ENCODE measurements around the gene VANGL1. TPM values are rescaled to one million over a fixed set of nuclear protein-coding genes. Genes with fewer than 3 reads are reported as not detected.

The VANGL1 gene
- total RNA-seq, 4 donors from 2014 or later, result 0.66 to 1.2 (median 1.1) TPM

DNA sequence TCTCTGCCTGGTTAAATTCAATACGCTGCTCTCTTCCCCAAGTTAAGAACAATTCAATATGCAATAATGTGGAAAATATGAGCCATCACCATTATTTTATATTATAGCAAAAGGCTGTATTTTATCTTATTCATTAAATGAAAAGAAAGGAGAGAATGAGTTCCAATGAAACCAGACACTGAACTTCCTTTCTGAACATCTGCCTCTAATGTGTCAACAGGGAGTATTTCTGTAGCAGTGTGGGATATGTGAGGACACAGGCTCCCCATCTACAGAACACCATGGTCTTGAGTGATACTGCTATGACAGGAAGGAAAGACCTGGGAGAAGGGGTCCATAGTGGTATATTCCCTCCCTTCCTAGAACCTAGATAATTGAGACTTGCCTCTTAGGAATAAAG lies 80.5 kb downstream of the VANGL1 start:
- intact Hi-C loops (cut with DNase I; ENCODE audit: low total_unique reads), result loop anchor here (10.0 kb wide), 1 partner anchor 587 kb away; no protein-coding TSS in a partner anchor
- no peak for DNase-seq
- in situ Hi-C loops (cut with MboI; ENCODE audit: low sequenced_read_pairs in 4 of 4), result no loop called here
- Histone ChIP-seq H3K36me3 (peaks cover 0 to 10% of the 10 kb centered on the region in 2 donors), H3K27me3 (no peaks in the 10 kb centered on the region), H3K27ac (no peak overlapping the region), H3K4me3 (no peak overlapping the region), H3K9me3 (no peaks in the 10 kb centered on the region), H3K4me1 (peaks cover 0 to 7% of the 10 kb centered on the region in 2 donors)
- TF ChIP-seq, protein P1, sequence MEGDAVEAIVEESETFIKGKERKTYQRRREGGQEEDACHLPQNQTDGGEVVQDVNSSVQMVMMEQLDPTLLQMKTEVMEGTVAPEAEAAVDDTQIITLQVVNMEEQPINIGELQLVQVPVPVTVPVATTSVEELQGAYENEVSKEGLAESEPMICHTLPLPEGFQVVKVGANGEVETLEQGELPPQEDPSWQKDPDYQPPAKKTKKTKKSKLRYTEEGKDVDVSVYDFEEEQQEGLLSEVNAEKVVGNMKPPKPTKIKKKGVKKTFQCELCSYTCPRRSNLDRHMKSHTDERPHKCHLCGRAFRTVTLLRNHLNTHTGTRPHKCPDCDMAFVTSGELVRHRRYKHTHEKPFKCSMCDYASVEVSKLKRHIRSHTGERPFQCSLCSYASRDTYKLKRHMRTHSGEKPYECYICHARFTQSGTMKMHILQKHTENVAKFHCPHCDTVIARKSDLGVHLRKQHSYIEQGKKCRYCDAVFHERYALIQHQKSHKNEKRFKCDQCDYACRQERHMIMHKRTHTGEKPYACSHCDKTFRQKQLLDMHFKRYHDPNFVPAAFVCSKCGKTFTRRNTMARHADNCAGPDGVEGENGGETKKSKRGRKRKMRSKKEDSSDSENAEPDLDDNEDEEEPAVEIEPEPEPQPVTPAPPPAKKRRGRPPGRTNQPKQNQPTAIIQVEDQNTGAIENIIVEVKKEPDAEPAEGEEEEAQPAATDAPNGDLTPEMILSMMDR (IDR thresholded peaks at IDR 0.05 in 4 of 5, conservative IDR thresholded peaks at IDR 0.05 in 1 of 5), result no peak
- no peak for TF ChIP-seq POLR2A (IDR thresholded peaks at IDR 0.05)
- ATAC-seq, result no peak

DNA sequence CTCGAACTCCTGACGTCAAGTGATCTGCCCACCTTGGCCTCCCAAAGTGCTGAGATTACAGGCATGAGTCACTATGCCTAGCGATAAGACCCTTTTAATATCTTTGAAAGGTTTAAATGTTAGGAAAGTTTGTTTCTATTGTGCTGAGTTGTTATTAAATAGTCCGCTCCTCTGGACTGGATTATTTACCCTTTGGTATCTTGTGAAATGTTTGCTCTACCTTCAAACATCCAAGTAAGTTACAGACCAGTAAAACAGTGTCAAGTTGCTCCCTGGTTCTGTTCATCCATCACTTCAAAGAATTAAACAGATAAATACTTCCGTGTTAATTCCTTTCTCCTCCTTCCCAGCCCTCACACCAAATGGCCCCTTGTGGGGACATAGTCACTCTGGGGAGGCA lies 82.0 kb downstream of the VANGL1 start:
- H3K36me3 ChIP-seq, result peaks cover 0 to 10% of the 10 kb centered on the region in 2 donors
- intact Hi-C loops (cut with DNase I; ENCODE audit: low total_unique reads) (loop anchor here (10.0 kb wide), 1 partner anchor 589 kb away; no protein-coding TSS in a partner anchor), in situ Hi-C loops (cut with MboI; ENCODE audit: low sequenced_read_pairs in 4 of 4) (no loop called here)
- H3K27me3 ChIP-seq, result no peaks in the 10 kb centered on the region
- H3K4me3 ChIP-seq, result no peak overlapping the region
- H3K4me1 ChIP-seq, result peaks cover 0 to 14% of the 10 kb centered on the region in 2 donors
- H3K9me3 ChIP-seq, result no peaks in the 10 kb centered on the region
- no peak for ATAC-seq
- DNase-seq, result no peak
- no peak overlapping the region for H3K27ac ChIP-seq
- TF ChIP-seq, protein P1 (IDR thresholded peaks at IDR 0.05 in 4 of 5, conservative IDR thresholded peaks at IDR 0.05 in 1 of 5), result no peak
- no peak for TF ChIP-seq POLR2A (IDR thresholded peaks at IDR 0.05)

DNA sequence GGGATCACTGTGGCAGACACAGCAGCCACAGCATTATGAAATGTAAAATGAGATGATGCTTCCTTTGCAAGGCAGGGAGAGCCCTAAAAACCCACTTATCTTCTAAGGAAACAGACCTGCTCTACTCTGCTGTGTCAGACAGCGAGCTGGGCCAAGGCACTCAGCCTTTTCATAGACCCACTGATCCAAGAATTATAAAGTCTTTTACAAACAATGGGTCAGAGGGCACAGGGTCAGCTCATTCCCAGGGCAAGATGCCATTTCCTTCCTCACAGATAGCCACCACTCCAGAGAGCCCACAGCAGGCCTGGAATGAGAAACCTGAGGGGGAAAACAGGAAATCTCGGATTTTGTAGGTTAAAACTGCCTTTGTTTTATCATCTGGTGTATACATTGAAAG lies 83.8 kb downstream of the VANGL1 start:
- TF ChIP-seq POLR2A (IDR thresholded peaks at IDR 0.05), result no peak
- TF ChIP-seq, protein P1 (IDR thresholded peaks at IDR 0.05 in 4 of 5, conservative IDR thresholded peaks at IDR 0.05 in 1 of 5), result no peak
- H3K4me3 ChIP-seq, result no peak overlapping the region
- no peaks in the 10 kb centered on the region for H3K27me3 ChIP-seq
- no peak for DNase-seq
- no peak for ATAC-seq
- intact Hi-C loops (cut with DNase I; ENCODE audit: low total_unique reads), result loop anchor here (10.0 kb wide), 1 partner anchor 591 kb away; no protein-coding TSS in a partner anchor
- peaks cover 0 to 10% of the 10 kb centered on the region in 2 donors for H3K36me3 ChIP-seq
- H3K4me1 ChIP-seq, result peaks cover 0 to 14% of the 10 kb centered on the region in 2 donors
- no peaks in the 10 kb centered on the region for H3K9me3 ChIP-seq
- in situ Hi-C loops (cut with MboI; ENCODE audit: low sequenced_read_pairs in 4 of 4), result no loop called here
- H3K27ac ChIP-seq, result no peak overlapping the region

DNA sequence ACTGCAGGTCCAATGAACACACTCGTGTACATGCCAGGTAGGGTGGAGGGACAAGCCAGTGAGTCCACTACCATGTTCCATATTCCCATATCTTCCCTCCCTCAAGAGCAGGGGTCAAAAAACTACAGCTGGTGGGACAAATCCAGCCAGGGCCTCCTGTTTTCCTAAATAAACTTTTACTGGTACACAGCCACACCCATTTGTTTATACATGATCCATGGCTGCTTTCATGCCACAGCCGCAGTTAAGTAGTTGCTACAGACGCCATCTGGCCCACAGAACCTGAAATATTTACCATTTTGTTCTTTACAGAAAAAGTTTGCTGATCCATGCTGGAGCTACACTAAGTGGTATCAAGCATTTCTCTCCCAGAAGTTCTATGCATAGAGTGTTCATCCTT lies 84.4 kb downstream of the VANGL1 start:
- in situ Hi-C loops (cut with MboI; ENCODE audit: low sequenced_read_pairs in 4 of 4) (no loop called here), intact Hi-C loops (cut with DNase I; ENCODE audit: low total_unique reads) (loop anchor here (10.0 kb wide), 1 partner anchor 591 kb away; no protein-coding TSS in a partner anchor)
- Histone ChIP-seq H3K36me3 (peaks cover 0 to 10% of the 10 kb centered on the region in 2 donors), H3K4me1 (peaks cover 0 to 14% of the 10 kb centered on the region in 2 donors), H3K27ac (no peak overlapping the region), H3K4me3 (no peak overlapping the region), H3K27me3 (no peaks in the 10 kb centered on the region), H3K9me3 (no peaks in the 10 kb centered on the region)
- DNase-seq, result no peak
- no peak for ATAC-seq
- TF ChIP-seq POLR2A (IDR thresholded peaks at IDR 0.05), result no peak
- TF ChIP-seq, protein P1 (IDR thresholded peaks at IDR 0.05 in 4 of 5, conservative IDR thresholded peaks at IDR 0.05 in 1 of 5), result no peak

DNA sequence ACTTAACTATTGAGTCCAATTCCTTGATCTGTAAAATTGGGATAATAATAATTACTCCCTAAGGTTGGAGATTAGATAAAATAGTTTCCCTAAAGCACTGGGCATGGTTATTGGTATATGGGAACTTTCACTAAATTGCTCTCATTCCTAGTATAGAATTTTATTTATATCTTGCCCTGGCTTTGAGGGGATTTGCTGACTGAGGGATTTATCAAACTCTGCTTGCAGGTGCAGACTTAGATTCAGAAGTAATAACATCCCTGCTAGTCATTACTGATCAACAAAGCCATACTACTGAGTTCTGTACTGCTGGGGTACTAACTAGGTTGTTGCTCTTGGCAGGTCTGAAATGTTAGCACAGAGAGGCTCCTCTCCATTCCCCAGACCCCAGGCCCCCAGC lies 84.8 kb downstream of the VANGL1 start:
- H3K36me3 ChIP-seq, result peaks cover 0 to 10% of the 10 kb centered on the region in 2 donors
- DNase-seq, result no peak
- no peak overlapping the region for H3K27ac ChIP-seq
- TF ChIP-seq, protein P1 (IDR thresholded peaks at IDR 0.05 in 4 of 5, conservative IDR thresholded peaks at IDR 0.05 in 1 of 5), result no peak
- no peak for ATAC-seq
- no peaks in the 10 kb centered on the region for H3K27me3 ChIP-seq
- in situ Hi-C loops (cut with MboI; ENCODE audit: low sequenced_read_pairs in 4 of 4) (no loop called here), intact Hi-C loops (cut with DNase I; ENCODE audit: low total_unique reads) (loop anchor here (10.0 kb wide), 1 partner anchor 592 kb away; no protein-coding TSS in a partner anchor)
- H3K4me1 ChIP-seq, result peaks cover 0 to 14% of the 10 kb centered on the region in 2 donors
- H3K9me3 ChIP-seq, result no peaks in the 10 kb centered on the region
- no peak overlapping the region for H3K4me3 ChIP-seq
